ENCODE results near the gene CLMN. TPM values are rescaled to one million over a fixed set of nuclear protein-coding genes. Genes with fewer than 3 reads are reported as not detected.

CLMN gene
- total and polyA plus RNA-seq, 9 of the 15 experiments (the other 6 are each of a cell fraction or from before 2014, with no cell fraction given) = 0.01 to 0.18 (median 0.07) TPM; not detected in 4

DNA sequence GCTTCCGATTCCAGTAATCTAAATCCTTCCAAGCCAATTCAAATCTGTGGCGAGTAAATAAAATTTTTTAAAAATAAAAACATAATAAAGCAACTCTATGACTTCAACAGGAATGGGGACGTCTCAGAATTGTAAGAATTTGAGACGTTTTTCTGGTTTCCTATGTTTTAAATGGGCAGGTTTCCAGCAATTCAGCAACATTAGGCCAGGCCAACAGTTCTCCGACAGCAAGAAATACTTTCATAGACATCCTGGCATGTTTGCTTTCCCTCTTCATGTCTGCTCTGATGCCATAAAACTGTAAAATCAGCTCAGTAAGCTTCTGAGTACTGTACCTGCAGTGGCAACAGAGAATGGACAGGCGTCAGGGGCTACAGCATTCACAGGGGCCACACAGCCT is 126.6 kb downstream of the CLMN start:
- Histone ChIP-seq H3K27me3 (ENCODE audit: control insufficient read depth in 2 of 2, insufficient read depth in 2 of 2, low read length in 2 of 2) (peaks cover 3 to 26% of the 10 kb centered on the region in 2 experiments; a peak in 3 of 5 replicates), H3K9me3 (replicated peaks; ENCODE audit: control insufficient read depth, insufficient read depth, low read depth, low read length) (no peaks in the 10 kb centered on the region), H3K9me1 (ENCODE audit: control insufficient read depth, insufficient read depth, low read length) (no peaks in the 10 kb centered on the region), H3K27ac (ENCODE audit: extremely low read depth, low read depth, low read length) (no peak overlapping the region), H3K4me2 (ENCODE audit: insufficient read depth, low read length) (no peak overlapping the region), H3K4me1 (replicated peaks in 1 of 2; ENCODE audit: control insufficient read depth in 2 of 2, insufficient read depth in 2 of 2, low read length in 2 of 2) (no peaks in the 10 kb centered on the region), H3K4me3 (no peak overlapping the region), H3K79me2 (ENCODE audit: control insufficient read depth, insufficient read depth, low read length) (no peaks in the 10 kb centered on the region), H2AFZ (ENCODE audit: low read depth, low read length) (no peak overlapping the region), H4K20me1 (replicated peaks; ENCODE audit: control insufficient read depth, insufficient read depth, low read length) (no peaks in the 10 kb centered on the region), H3K36me3 (ENCODE audit: control insufficient read depth, insufficient read depth, low read length) (no peaks in the 10 kb centered on the region), H3K9ac (ENCODE audit: insufficient read depth in 1 of 2, low read depth in 2 of 2, low read length in 2 of 2) (no peak overlapping the region)
- DNase-seq (ENCODE audit: extremely low read depth in 1 of 4, low spot score in 3 of 4) (no peak), ATAC-seq (no peak), FAIRE-seq (no peak)
- 7% methylated on average over 6 of the region's 6 CpGs for WGBS (ENCODE audit: insufficient coverage, low coverage, missing lambda C conversion rate)
- in situ Hi-C loops (cut with MboI) = no loop called here
- intact Hi-C loops (cut with micrococcal nuclease) = loop anchor here (10.0 kb wide), 1 partner anchor 98 kb away; no protein-coding TSS in a partner anchor
- BruUV-seq (replicated peaks) = no TSS peak
- ChIA-PET CTCF (ENCODE audit: low intra/inter-chr PET ratio) (no interaction called here), POLR2A (interaction anchor here (0.6 kb wide), 1 partner anchor 8 kb away, joined by 4 read pairs; no protein-coding TSS in a partner anchor)
- no peak for TF ChIP-seq KDM4B (IDR thresholded peaks at IDR 0.05; ENCODE audit: borderline replicate concordance in 2 of 2, low read depth in 1 of 2)
- TF ChIP-seq HSF4 (CRISPR knock-in tag; IDR thresholded peaks at IDR 0.05; ENCODE audit: borderline replicate concordance) = no peak
- TF ChIP-seq MYC (IDR thresholded peaks at IDR 0.05; ENCODE audit: low read depth, low read length) = no peak
- TF ChIP-seq MYC (CRISPR knock-in tag; IDR thresholded peaks at IDR 0.05; ENCODE audit: borderline replicate concordance, low read depth) = no peak
- no peak for TF ChIP-seq ELF1 (tag; IDR thresholded peaks at IDR 0.05)
- TF ChIP-seq ZNF584 (CRISPR knock-in tag; IDR thresholded peaks at IDR 0.05; ENCODE audit: low read depth) = no peak
- no peak for TF ChIP-seq GTF2A2 (tag; IDR thresholded peaks at IDR 0.05)
- no peak for TF ChIP-seq E2F4 (CRISPR knock-in tag; IDR thresholded peaks at IDR 0.05; ENCODE audit: low read depth)
- no peak for TF ChIP-seq ETS1 (conservative IDR thresholded peaks at IDR 0.05; ENCODE audit: control insufficient read depth, low read depth, low read length)
- no peak for TF ChIP-seq ZNF277 (CRISPR knock-in tag; IDR thresholded peaks at IDR 0.05; ENCODE audit: borderline replicate concordance)
- TF ChIP-seq CBX8 (IDR thresholded peaks at IDR 0.05; ENCODE audit: borderline replicate concordance, extremely low read depth, low read depth, low read length, poor library complexity, severe bottlenecking) = no peak
- TF ChIP-seq ZNF76 (CRISPR knock-in tag; IDR thresholded peaks at IDR 0.05; ENCODE audit: borderline replicate concordance) = no peak
- TF ChIP-seq CBX3 (IDR thresholded peaks at IDR 0.05; ENCODE audit: borderline replicate concordance in 1 of 2, low read length in 2 of 2) = no peak

Data from K562 (cell line).